HG02970 (cell line): ENCODE measurements around the gene PET100.
A peak's percentile ranks its signal among the peaks of the same experiment; 100 is the strongest.

Source experiments
- ATAC-seq: cut with Tn5 transposase; IDR thresholded peaks from one replicate; pipeline ENCODE4 v1.9.1; 2021; ENCODE audit warnings: mild to moderate bottlenecking, moderate library complexity, moderate number of reproducible peaks; ENCODE audit not compliant: unreplicated experiment, low FRiP score

PET100 gene, protein sequence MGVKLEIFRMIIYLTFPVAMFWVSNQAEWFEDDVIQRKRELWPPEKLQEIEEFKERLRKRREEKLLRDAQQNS

DNA sequence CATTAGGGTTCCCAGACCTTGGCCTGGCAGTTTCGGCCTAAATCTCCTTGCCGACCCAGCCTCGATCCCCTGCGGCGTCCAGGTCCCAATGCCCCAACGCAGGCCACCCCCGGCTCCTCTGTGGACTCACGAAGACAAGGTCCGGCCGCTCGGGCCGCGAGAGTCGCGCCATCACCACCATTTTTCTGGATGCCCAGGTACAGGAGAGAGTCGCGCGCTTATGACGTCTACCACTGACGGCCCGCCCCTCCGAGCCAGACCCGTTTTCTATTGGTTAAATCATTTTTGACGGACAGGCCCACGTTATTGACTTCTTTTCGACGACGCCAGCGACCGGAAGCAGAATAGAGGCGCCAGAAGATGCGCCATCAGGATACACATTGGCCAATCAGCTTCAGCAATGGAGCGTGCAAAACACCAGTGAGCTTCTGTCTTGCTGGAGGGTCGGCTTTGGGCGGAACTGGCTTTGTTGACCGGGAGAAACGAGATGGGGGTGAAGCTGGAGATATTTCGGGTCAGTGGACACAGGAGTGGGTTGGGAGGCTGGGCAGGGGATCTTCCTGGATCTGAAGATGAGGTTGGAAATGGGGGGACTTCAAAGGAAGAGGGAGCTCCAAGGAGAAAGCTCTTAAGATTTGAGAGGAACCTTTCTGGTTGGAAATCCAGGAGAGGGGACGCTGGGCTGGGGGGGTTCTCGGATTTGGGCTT lies at the start of gene PET100, which contains the start of gene XAB2:
Gene PET100 (plus strand): TSS at position 447 of the 708 bp plus-strand sequence. CDS start 41 bp downstream, at position 488.
Gene XAB2 (minus strand): TSS at position 199 of the 708 bp plus-strand sequence. CDS start 18 bp downstream, at position 181.
- peak; percentile 91 for ATAC-seq

DNA sequence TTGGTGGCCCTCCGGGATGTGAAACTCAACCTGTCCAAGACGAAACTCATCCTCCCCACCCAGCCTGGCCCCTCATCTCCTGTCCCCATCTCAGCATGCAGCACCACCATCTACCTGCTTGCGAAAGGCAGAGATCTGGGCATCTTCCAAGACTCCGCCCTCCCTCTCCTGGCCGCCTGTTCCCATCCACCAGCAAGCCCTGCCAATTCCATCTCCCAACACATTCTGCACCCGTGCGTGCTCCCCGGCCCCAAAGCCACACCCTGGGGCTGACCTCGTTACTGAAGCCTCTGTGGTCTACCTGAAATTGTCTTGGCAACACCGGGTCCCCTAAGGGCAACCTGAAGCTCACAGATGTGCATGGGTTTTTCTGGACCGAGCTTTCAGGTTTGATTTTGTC lies 47.1 kb upstream of the PET100 start:
- no peak for ATAC-seq

DNA sequence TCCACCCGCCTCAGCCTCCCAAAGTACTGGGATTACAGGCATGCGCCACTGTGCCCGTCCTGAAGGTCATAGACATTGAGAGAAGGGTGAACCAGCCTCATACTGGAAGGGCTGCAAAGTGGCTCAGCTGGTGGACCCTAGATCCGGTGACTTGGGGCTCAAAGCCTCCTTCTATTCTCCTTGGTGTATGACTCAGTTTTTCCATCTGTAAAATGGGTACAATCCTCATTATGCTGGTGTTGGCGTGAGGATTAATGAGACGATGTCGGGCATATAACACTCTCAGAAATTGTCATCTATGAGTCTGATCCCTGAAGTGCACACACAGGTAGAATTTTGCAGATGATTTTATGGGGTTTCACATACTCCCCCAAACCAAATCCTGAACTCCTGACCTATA lies 39.8 kb upstream of the PET100 start:
- ATAC-seq = no peak

DNA sequence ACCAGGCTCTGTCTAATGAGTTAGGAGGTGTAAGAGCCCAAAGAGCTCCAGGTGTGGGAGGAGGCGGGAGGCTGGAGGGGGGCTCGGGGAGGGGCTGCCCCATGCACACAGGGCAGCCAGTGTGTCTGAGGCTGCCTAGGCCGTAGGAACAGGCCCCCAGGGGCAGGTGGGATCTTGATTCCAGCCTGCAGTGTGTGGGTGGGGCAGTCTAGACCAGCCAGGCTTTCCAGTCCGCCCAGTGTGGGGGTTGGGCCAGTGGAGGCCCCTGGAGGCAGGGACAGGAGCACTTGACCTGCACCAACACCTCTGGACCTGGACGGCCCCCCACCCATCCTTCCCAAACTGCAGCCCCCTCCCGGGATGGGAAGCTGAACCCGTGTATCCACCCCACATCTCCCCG lies 39.3 kb upstream of the PET100 start:
- no peak for ATAC-seq

DNA sequence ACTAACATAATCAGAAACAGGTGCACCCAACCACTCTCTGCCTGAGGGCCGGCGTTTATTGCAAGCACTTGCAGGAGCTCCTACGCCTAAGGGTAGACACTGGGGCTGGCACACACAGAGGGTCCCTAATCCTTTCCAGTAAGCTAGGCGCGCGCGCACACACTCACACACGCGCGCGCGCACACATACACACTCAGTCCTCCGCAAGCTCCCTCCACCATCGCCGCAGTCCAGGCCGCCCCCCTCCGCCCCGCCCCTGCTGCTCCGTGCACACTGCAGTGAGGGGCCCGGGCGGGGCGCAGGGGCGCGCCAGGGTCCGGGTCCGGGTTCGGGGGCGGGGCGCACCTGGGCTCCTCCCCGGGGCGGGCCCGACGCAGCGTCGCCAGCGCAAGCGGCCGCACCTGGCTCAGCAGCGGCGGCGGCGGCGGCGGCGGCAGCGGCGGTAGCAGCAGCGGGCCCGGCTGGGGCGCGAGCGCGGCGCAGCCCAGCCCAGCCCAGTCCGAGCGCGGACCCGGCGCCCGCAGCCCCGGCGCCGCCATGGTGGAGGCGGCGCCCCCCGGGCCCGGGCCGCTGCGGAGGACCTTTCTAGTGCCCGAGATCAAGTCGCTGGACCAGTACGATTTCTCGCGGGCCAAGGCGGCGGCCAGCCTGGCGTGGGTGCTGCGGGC lies 34.0 kb upstream of the PET100 start, which contains the start of gene CAMSAP3:
Gene CAMSAP3 (plus strand): TSS at position 398 of the 668 bp plus-strand sequence. CDS start 140 bp downstream, at position 538.
- no peak for ATAC-seq

DNA sequence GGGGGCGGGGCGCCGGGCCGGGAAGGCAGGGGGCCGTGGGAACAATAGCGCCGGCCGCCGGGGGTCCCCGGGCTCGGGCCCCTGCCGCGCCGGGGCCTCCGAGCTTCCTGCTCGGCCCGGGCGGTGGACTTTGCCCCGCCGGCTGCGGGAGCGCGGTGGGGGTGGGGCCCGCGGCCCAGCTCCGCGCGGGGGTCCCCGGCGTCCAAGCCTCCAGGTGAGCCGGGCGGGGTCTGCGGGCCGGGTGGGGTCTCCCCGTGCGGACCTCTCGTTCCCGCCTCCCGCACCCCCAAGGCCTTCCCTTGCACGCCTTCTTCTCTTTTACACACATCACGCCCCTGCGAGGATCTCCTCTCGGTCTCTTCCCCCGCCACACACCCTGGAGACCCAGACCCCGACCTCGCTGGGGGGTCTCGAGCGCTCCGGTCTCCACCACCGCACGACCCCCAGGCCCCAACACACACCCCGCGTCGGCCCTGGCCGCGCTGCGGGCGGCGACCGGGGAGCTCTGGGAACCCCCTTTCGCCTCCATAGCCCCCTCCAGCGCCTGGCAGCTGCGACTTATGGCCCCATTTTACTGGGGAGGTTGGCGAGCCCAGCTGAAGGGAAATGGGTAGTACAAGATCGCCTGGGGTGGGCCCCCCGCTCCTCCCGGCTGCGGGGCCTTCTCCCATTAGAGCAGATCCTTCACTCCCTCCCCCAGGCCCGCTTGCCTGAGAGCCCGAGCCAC lies 33.2 kb upstream of the PET100 start:
- no peak for ATAC-seq

GRCh38 chr19:7597689-7598088 lies 31.9 kb upstream of the PET100 start:
- ATAC-seq = no peak

DNA sequence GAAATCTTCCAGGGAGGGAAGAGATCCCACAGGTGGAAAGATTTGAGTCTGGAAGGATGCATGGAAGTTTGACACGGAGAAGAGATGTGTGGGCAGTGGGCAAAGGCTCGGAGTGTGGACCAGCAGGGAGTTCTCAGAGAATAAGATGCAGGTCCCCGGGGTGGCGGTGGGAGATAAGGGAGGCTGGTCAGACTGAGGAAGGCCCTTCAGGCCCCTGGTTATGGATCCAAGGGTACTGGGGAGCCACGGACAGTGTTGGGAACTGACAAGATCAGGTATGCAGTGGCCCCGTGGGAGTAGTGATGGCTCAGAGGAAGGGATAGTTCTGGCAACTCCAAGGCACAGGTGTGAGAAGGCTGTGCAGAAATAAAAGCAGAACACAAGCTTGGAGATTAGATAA lies 31.4 kb upstream of the PET100 start:
- no peak for ATAC-seq

DNA sequence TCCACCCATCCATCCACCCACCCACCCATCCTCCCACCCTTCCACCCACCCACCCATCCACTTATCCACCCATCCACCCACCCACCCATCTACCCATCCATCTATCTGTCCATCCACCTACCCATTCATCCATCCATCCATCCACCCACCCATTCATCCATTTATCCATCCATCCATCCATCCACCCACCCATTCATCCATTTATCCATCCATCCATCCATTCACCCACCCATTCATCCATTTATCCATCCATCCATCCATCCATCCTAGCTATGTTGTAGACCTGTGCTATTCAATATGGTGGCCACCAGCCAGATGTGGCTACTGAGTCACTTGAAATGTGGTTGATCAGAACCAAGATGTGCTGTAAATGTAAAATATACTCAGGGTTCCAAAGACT lies 28.9 kb upstream of the PET100 start:
- ATAC-seq = no peak

- no peak for ATAC-seq
Observed at GRCh38 chr19:7602240-7602934, 27.2 kb upstream of the PET100 start.

GRCh38 chr19:7602935-7603497 lies 26.6 kb upstream of the PET100 start:
- ATAC-seq = no peak

DNA sequence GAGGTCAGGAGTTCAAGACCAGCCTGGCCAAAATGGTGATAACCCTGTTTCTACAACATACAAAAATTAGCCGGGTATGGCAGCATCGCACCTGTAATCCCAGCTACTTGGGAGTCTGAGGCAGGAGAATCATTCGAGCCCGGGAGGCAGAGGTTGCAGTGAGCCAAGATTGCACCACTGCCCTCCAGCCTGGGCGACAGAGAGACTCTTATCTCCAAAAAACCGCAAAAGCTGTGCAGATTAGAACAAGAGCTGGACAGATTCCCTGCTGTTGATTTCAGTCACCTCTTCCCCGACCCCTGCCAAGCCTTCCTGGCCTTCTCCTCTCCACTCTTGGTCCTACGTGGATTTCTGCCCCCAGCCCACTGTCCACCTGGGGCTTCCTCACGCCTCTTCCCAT lies 25.7 kb upstream of the PET100 start:
- no peak for ATAC-seq

DNA sequence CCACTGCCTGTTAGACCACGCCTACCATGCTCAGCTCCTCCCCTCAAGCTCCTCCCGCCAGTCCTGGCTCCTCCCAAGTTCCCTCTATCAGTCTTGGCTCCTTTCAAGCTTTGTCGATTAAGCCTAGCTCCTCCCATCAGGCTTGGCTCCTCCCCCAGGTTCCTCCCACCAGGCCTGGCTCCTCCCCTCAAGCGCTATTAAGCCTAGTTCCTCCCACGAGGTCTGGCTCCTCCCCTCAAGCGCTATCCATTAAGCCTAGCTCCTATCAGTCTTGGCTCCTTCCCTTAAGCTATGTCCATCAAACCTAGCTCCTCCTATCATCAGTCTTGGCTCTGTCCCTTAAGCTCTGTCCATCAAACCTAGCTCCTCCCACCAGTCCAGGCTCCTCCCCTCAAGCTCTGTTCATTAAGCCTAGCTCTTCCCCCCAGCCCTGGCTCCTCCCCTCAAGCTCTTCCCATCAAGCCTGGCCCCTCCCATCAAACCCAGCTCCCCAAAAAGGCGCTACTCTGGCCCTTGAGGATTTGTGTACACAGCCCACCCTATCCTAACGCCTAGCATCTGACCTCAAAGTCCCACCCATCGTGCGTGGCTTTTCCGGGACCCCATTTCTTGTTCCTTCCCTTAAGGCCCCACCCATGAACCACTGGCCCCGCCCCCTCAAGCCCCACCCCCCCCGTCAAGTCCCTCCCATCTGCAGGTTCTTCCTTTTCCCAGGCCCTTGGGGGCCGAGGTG lies 23.9 kb upstream of the PET100 start:
- ATAC-seq = no peak

- ATAC-seq = no peak
Observed at GRCh38 chr19:7606289-7606688, 23.3 kb upstream of the PET100 start.

DNA sequence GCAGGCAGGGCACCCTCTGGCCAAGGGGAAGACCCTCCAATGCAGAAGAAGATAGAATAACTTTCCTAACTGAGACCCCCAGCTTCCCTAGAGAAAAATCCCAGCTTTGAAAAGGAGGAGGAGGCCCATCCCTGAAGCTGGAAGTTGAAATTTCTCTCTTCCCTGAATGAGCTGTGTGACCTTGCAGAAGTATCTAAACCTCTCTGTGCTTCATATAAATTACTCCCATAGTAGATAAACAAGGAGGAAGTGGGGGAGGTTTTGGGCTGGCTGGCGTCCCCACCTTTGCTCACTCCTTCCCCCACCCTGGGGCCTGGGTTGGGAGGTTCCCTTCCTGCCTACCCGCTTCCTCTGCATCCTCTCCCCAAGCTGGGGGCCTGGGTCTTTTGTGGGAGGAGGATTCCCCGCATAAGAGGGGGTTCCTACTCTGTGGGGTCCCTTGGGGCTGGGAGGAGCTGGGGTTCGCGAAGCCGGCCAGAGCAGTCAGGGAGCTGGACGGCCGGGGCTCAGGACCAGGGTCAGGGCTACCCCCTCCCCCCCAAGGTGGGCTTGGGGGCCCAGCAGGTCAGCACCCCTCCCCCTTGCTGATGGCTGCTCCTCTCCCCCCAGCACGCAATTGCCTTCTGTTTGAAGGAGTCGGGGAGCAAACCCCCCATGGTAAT lies 22.2 kb upstream of the PET100 start:
- ATAC-seq = no peak

DNA sequence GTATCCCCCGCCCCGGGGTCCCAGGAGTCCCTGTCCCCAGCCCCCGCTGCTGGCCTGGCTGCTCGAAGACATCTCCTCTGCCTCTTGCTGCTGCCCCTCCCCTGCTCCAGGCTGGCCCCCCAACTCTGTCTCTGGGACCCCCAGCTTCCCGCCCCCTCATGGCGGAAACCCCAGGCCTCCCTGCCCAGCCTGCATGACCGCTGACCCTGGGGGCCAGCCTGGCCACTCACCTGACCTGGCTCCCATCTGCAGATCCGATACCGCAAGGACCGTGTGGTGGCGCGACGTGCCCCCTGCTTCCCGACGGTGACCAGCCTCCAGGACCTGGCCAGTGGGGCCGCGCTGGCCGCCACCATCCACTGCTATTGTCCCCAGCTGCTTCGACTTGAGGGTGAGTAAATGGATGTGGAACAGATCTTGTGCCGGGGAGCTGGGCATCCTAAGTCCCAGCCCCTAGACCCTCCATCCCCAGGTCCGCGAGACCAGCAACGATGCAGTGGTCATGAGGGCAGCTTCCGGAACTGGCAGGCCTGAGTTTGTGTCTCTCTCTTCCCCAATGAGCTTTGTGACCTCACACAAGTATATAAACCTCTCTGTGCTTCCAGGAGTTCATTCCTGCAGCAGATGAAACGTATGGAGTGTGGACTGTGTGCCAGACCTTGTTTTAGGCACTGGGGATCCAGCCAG lies 21.6 kb upstream of the PET100 start:
- ATAC-seq = no peak

- no peak for ATAC-seq
Observed at GRCh38 chr19:7610491-7611240, 18.9 kb upstream of the PET100 start.
